SK-N-SH (cell line): ENCODE data around the gene LAMA1. TPM values are rescaled to one million over a fixed set of nuclear protein-coding genes. Genes with fewer than 3 reads are reported as not detected.

Experiments
- CTCF ChIA-PET: fragments of 300-600, 350-600 bp; formaldehyde crosslinking; extraction: SDS; loops from one replicate; lab custom pipeline; 2021; lab: Yijun Ruan, JAX
- POLR2A ChIA-PET: fragments of 350-600 bp; sonication (Branson Sonifier 250); formaldehyde crosslinking; extraction: SDS; loops from one replicate; lab custom pipeline; 2020; ENCODE audit warnings: antibody characterized with exemption, inconsistent platforms; lab: Yijun Ruan, JAX
- DNase-seq: peaks from one replicate; pipeline ENCODE4 v3.0.0; 2012
- H2AFZ ChIP-seq: fragments of 200-600 bp; sonication (generic); 2 replicates; pipeline ENCODE4 v1.8.1; 2016; ENCODE audit warnings: antibody characterized with exemption, mild to moderate bottlenecking, low read depth
- H3F3A ChIP-seq: fragments of 200-600 bp; sonication (generic); replicated peaks from 2 replicates; pipeline ENCODE3; 2016; ENCODE audit warnings: antibody characterized with exemption, mild to moderate bottlenecking; ENCODE audit not compliant: insufficient read depth
- H3K27ac ChIP-seq, 2 experiments: fragments of 200-500 bp in 1 of 2; fragments of 200-600 bp in 1 of 2; sonication (Bioruptor generic) in 1 of 2; sonication (generic), shearing (Covaris generic) in 1 of 2; 2 replicates each; pipeline versions ENCODE4 v1.5.1 to v1.6.1; 2014 to 2016; ENCODE audit warnings: low read depth in 2 of 2, inconsistent platforms in 1 of 2, low read length in 1 of 2, mild to moderate bottlenecking in 1 of 2, mixed read lengths in 1 of 2
- H3K27me3 ChIP-seq: fragments of 200-600 bp; sonication (generic), shearing (Covaris generic); 2 replicates; pipeline ENCODE4 v1.6.1; 2016; ENCODE audit warnings: mixed run types; ENCODE audit not compliant: insufficient read depth
- H3K36me3 ChIP-seq, 2 experiments: fragments of 200-500 bp in 1 of 2; fragments of 200-600 bp in 1 of 2; sonication (Bioruptor generic) in 1 of 2; sonication (generic) in 1 of 2; replicated peaks in 1 of 2; 2 replicates each; pipeline versions ENCODE3 to v1.5.1; 2014 to 2016; ENCODE audit warnings: low read length in 1 of 2, mild to moderate bottlenecking in 1 of 2; ENCODE audit not compliant: insufficient read depth in 2 of 2, control insufficient read depth in 1 of 2
- H3K4me1 ChIP-seq, 2 experiments: fragments of 200-500 bp in 1 of 2; fragments of 200-600 bp in 1 of 2; sonication (Bioruptor generic) in 1 of 2; sonication (generic), shearing (Covaris generic) in 1 of 2; 2 replicates each; pipeline versions ENCODE4 v1.5.1 to v1.6.1; 2014 to 2016; ENCODE audit warnings: low read depth in 1 of 2, low read length in 1 of 2, mixed run types in 1 of 2; ENCODE audit not compliant: insufficient read depth in 2 of 2, control insufficient read depth in 1 of 2
- H3K4me2 ChIP-seq: fragments of 200-600 bp; sonication (generic), shearing (Covaris generic); 2 replicates; pipeline ENCODE4 v1.6.1; 2017; ENCODE audit warnings: mixed run types
- H3K4me3 ChIP-seq, 2 experiments: fragments of 200-500 bp in 1 of 2; fragments of 200-600 bp in 1 of 2; sonication (Bioruptor generic) in 1 of 2; sonication (generic), shearing (Covaris generic) in 1 of 2; 2 replicates each; pipeline versions ENCODE4 v1.5.1 to v1.8.1; 2014 to 2016; ENCODE audit warnings: low read depth in 2 of 2, inconsistent platforms in 1 of 2, low read length in 1 of 2, mild to moderate bottlenecking in 1 of 2, mixed read lengths in 1 of 2, moderate library complexity in 1 of 2
- H3K79me2 ChIP-seq: fragments of 200-600 bp; sonication (generic); 2 replicates; pipeline ENCODE4 v1.8.1; 2017; ENCODE audit warnings: mild to moderate bottlenecking; ENCODE audit not compliant: insufficient read depth
- H3K9ac ChIP-seq: fragments of 200-600 bp; sonication (generic); 2 replicates; pipeline ENCODE4 v1.6.1; 2017; ENCODE audit warnings: mixed run types
- H3K9me2 ChIP-seq: fragments of 200-600 bp; sonication (generic); 2 replicates; pipeline ENCODE4 v1.6.1; 2017; ENCODE audit warnings: mixed run types
- H3K9me3 ChIP-seq: fragments of 200-600 bp; sonication (generic); 2 replicates; pipeline ENCODE4 v1.6.1; 2017; ENCODE audit warnings: mixed run types, mild to moderate bottlenecking, moderate library complexity
- H4K20me1 ChIP-seq: fragments of 200-600 bp; sonication (generic); 2 replicates; pipeline ENCODE4 v1.6.1; 2017; ENCODE audit warnings: mild to moderate bottlenecking, mixed run types; ENCODE audit not compliant: insufficient read depth
- EP300 ChIP-seq, 2 experiments: IDR thresholded peaks; 2 replicates each; pipeline versions ENCODE4 v1.4.0 to v1.6.1; 2012; ENCODE audit warnings: borderline replicate concordance in 1 of 2, low read depth in 1 of 2, low read length in 1 of 2
- FOXJ3 ChIP-seq: sonication (generic); formaldehyde crosslinking; IDR thresholded peaks from 2 replicates; pipeline ENCODE4 v1.5.1; 2020; ENCODE audit warnings: mild to moderate bottlenecking, missing genetic modification reagents
- FOXM1 ChIP-seq: IDR thresholded peaks from 2 replicates; pipeline ENCODE4 v1.4.0; 2012; ENCODE audit warnings: low read depth, mild to moderate bottlenecking
- GABPA ChIP-seq: IDR thresholded peaks from 2 replicates; pipeline ENCODE4 v1.4.0; 2012; ENCODE audit warnings: low read depth, mild to moderate bottlenecking
- GATA2 ChIP-seq: sonication (generic); formaldehyde crosslinking; IDR thresholded peaks from 2 replicates; pipeline ENCODE4 v1.5.0; 2020; ENCODE audit warnings: mild to moderate bottlenecking, missing genetic modification reagents
- MEF2A ChIP-seq: IDR thresholded peaks from 2 replicates; pipeline ENCODE4 v1.4.0; 2012; ENCODE audit warnings: low read depth, borderline replicate concordance
- MXI1 ChIP-seq: IDR thresholded peaks from 2 replicates; pipeline ENCODE4 v1.6.1; 2012; ENCODE audit warnings: mild to moderate bottlenecking, low read depth, low read length, improper control_type of control experiment
- NFIC ChIP-seq: IDR thresholded peaks from 2 replicates; pipeline ENCODE4 v1.4.0; 2012; ENCODE audit warnings: borderline replicate concordance
- NRF1 ChIP-seq: IDR thresholded peaks from 2 replicates; pipeline ENCODE4 v1.6.1; 2012; ENCODE audit warnings: low read depth, mild to moderate bottlenecking, low read length
- POLR2AphosphoS5 ChIP-seq: IDR thresholded peaks from 2 replicates; pipeline ENCODE4 v1.6.1; 2012; ENCODE audit warnings: low read depth, low read length
- RAD21 ChIP-seq: IDR thresholded peaks from 2 replicates; pipeline ENCODE4 v1.6.1; 2012; ENCODE audit warnings: mild to moderate bottlenecking, low read length
- SMC3 ChIP-seq: IDR thresholded peaks from 2 replicates; pipeline ENCODE4 v1.6.1; 2012; ENCODE audit warnings: low read depth, low read length, improper control_type of control experiment
- TAF1 ChIP-seq: IDR thresholded peaks from 2 replicates; pipeline ENCODE4 v1.6.1; 2012; ENCODE audit warnings: low read depth, mild to moderate bottlenecking, low read length, moderate library complexity, borderline replicate concordance
- TCF12 ChIP-seq: IDR thresholded peaks from 2 replicates; pipeline ENCODE4 v1.4.0; 2012
- TEAD4 ChIP-seq: IDR thresholded peaks from 2 replicates; pipeline ENCODE4 v1.4.0; 2012; ENCODE audit warnings: mild to moderate bottlenecking, borderline replicate concordance; ENCODE audit not compliant: insufficient read depth
- WGBS: methylation state at CpG from one replicate; pipeline ENCODE4 v1.1.6; 2017; ENCODE audit warnings: low lambda C conversion rate; 5-methylcytosine and 5-hydroxymethylcytosine counted together
- polyA plus RNA-seq, 3 experiments: library from polyadenylated mRNA; depleted of rRNA; stranded (reverse); fragments of >200 nt; gene quantifications; 2 replicates each; pipeline ENCODE4 v1.2.3, GENCODE V29; 2012
- TF ChIP-seq, protein P1 (sequence below): IDR thresholded peaks from 2 replicates; pipeline ENCODE4 v1.4.0; 2012; ENCODE audit warnings: low read depth
- TF ChIP-seq, protein P2 (sequence below): IDR thresholded peaks from 2 replicates; pipeline ENCODE4 v1.6.1; 2012; ENCODE audit warnings: mild to moderate bottlenecking, low read depth, low read length, moderate library complexity
- TF ChIP-seq, protein P3 (sequence below): fragments of 200-600 bp; sonication (generic); IDR thresholded peaks from 2 replicates; pipeline ENCODE4 v1.6.1; 2017; ENCODE audit warnings: antibody characterized with exemption, mild to moderate bottlenecking, moderate library complexity
- TF ChIP-seq, protein P4 (sequence below): IDR thresholded peaks from 2 replicates; pipeline ENCODE4 v1.4.0; 2012; ENCODE audit warnings: low read depth, borderline replicate concordance
- TF ChIP-seq, protein P5 (sequence below): IDR thresholded peaks from 2 replicates; pipeline ENCODE4; 2012

The LAMA1 gene
- polyA plus RNA-seq, 1 of the 3 experiments (the other 2 are of a cell fraction) = 0.07 TPM

DNA sequence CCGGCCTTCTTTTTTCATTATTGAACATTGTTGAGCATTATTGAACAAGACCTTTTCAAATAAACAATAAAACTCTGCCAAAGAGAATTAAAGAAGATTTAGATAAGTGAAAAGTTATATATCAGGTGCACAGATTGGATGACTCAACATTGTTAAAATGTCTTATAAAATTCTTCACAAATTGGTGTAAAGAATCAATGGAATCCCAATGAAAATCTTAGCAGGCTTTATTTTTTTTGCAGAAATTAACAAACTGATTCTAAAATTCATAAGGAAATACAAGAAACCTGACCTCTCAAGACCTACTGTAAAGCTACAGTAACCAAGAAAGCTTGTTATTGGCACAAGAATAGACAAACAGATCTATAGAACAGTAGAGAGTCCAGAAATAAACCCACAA is 70.3 kb downstream of the LAMA1 start:
- Histone ChIP-seq H3K9ac (no peak overlapping the region), H3K9me2 (no peaks in the 10 kb centered on the region), H3K4me1 (no peaks in the 10 kb centered on the region), H3K27me3 (no peaks in the 10 kb centered on the region), H3K79me2 (no peaks in the 10 kb centered on the region), H3K9me3 (no peaks in the 10 kb centered on the region; the same call in 1 of the 2 replicates), H3K4me3 (no peak overlapping the region), H3K4me2 (no peak overlapping the region), H3F3A (no peaks in the 10 kb centered on the region), H2AFZ (no peak overlapping the region), H3K36me3 (no peaks in the 10 kb centered on the region), H3K27ac (no peak overlapping the region), H4K20me1 (no peaks in the 10 kb centered on the region)
- POLR2A ChIA-PET = no interaction called here
- WGBS = 5% methylated on average over 1 of the region's 1 CpG
- DNase-seq = no peak
- no peak for TF ChIP-seq TEAD4
- TF ChIP-seq GATA2 (CRISPR knock-in tag) = no peak
- TF ChIP-seq, protein P1, sequence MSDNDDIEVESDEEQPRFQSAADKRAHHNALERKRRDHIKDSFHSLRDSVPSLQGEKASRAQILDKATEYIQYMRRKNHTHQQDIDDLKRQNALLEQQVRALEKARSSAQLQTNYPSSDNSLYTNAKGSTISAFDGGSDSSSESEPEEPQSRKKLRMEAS = no peak
- CTCF ChIA-PET = interaction anchor here (1.4 to 1.5 kb wide), 2 partner anchors 9 kb away, joined by 5 to 6 read pairs; no protein-coding TSS in a partner anchor

DNA sequence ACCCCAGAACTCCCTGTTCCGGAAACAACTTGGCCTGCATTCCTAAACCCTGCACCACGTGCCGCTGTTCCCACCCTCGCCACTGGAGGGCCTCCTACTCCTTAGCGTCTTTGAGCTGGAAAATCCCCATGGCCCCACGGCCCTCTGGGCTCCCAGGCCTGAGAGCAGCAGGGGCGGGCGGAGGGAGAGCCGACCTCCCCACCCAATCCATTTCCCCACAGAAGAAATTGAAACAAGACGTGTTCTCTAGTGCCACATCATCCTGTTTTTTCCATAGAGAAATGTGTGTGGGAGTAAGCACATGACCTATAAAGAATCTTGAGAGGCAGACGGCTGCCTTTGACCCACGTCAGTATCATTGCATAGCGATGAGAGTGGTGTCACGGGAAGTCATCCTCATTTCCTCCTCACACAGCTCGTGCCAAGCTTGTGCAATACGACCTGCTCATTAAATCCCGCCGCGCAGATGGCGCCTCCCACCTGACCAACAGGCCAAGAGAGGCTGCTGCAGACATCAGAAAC is 79.2 kb downstream of the LAMA1 start:
- ChIA-PET CTCF (interaction anchor here (0.6 to 2.6 kb wide), 15 partner anchors 9 to 1167 kb away, joined by 3 to 13 read pairs (median 3); no protein-coding TSS in a partner anchor), POLR2A (no interaction called here)
- Histone ChIP-seq H3F3A (no peaks in the 10 kb centered on the region), H3K4me3 (no peak overlapping the region; a peak in 1 of 4 replicates), H3K9ac (no peak overlapping the region), H3K9me3 (no peaks in the 10 kb centered on the region), H3K4me1 (no peaks in the 10 kb centered on the region), H3K27ac (no peak overlapping the region), H3K4me2 (no peak overlapping the region), H3K9me2 (no peaks in the 10 kb centered on the region), H3K79me2 (no peaks in the 10 kb centered on the region), H3K36me3 (no peaks in the 10 kb centered on the region), H2AFZ (no peak overlapping the region), H4K20me1 (no peaks in the 10 kb centered on the region), H3K27me3 (no peaks in the 10 kb centered on the region)
- DNase-seq = peak; percentile 44
- 57% methylated on average over 20 of the region's 20 CpGs for WGBS
- TF ChIP-seq TCF12 (no peak), GABPA (no peak), RAD21 (peak; percentile 55), POLR2AphosphoS5 (no peak), MXI1 (no peak), NFIC (no peak), NRF1 (no peak), FOXJ3 (no peak), FOXM1 (no peak), MEF2A (no peak), EP300 (IDR thresholded peaks at IDR 0.05; ENCODE audit: borderline replicate concordance in 1 of 2, low read depth in 1 of 2, low read length in 1 of 2) (no peak), TAF1 (no peak), SMC3 (peak; percentile 34; the same call in 1 of the 2 replicates)
- TF ChIP-seq, protein P1 = no peak
- TF ChIP-seq, protein P2, sequence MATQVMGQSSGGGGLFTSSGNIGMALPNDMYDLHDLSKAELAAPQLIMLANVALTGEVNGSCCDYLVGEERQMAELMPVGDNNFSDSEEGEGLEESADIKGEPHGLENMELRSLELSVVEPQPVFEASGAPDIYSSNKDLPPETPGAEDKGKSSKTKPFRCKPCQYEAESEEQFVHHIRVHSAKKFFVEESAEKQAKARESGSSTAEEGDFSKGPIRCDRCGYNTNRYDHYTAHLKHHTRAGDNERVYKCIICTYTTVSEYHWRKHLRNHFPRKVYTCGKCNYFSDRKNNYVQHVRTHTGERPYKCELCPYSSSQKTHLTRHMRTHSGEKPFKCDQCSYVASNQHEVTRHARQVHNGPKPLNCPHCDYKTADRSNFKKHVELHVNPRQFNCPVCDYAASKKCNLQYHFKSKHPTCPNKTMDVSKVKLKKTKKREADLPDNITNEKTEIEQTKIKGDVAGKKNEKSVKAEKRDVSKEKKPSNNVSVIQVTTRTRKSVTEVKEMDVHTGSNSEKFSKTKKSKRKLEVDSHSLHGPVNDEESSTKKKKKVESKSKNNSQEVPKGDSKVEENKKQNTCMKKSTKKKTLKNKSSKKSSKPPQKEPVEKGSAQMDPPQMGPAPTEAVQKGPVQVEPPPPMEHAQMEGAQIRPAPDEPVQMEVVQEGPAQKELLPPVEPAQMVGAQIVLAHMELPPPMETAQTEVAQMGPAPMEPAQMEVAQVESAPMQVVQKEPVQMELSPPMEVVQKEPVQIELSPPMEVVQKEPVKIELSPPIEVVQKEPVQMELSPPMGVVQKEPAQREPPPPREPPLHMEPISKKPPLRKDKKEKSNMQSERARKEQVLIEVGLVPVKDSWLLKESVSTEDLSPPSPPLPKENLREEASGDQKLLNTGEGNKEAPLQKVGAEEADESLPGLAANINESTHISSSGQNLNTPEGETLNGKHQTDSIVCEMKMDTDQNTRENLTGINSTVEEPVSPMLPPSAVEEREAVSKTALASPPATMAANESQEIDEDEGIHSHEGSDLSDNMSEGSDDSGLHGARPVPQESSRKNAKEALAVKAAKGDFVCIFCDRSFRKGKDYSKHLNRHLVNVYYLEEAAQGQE = no peak
- TF ChIP-seq, protein P3, sequence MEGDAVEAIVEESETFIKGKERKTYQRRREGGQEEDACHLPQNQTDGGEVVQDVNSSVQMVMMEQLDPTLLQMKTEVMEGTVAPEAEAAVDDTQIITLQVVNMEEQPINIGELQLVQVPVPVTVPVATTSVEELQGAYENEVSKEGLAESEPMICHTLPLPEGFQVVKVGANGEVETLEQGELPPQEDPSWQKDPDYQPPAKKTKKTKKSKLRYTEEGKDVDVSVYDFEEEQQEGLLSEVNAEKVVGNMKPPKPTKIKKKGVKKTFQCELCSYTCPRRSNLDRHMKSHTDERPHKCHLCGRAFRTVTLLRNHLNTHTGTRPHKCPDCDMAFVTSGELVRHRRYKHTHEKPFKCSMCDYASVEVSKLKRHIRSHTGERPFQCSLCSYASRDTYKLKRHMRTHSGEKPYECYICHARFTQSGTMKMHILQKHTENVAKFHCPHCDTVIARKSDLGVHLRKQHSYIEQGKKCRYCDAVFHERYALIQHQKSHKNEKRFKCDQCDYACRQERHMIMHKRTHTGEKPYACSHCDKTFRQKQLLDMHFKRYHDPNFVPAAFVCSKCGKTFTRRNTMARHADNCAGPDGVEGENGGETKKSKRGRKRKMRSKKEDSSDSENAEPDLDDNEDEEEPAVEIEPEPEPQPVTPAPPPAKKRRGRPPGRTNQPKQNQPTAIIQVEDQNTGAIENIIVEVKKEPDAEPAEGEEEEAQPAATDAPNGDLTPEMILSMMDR = peak; percentile 50
- TF ChIP-seq, protein P4, sequence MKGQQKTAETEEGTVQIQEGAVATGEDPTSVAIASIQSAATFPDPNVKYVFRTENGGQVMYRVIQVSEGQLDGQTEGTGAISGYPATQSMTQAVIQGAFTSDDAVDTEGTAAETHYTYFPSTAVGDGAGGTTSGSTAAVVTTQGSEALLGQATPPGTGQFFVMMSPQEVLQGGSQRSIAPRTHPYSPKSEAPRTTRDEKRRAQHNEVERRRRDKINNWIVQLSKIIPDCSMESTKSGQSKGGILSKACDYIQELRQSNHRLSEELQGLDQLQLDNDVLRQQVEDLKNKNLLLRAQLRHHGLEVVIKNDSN = no peak
- TF ChIP-seq, protein P5, sequence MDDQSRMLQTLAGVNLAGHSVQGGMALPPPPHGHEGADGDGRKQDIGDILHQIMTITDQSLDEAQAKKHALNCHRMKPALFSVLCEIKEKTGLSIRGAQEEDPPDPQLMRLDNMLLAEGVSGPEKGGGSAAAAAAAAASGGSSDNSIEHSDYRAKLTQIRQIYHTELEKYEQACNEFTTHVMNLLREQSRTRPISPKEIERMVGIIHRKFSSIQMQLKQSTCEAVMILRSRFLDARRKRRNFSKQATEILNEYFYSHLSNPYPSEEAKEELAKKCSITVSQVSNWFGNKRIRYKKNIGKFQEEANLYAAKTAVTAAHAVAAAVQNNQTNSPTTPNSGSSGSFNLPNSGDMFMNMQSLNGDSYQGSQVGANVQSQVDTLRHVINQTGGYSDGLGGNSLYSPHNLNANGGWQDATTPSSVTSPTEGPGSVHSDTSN = no peak
